K562 (cell line): Measurements from ENCODE around the gene CYSRT1. TPM values are rescaled to one million over a fixed set of nuclear protein-coding genes. Genes with fewer than 3 reads are reported as not detected.

ENCODE experiments used
- AFF4 ChIP-seq: sonication (generic); formaldehyde crosslinking; IDR thresholded peaks from 2 replicates; pipeline ENCODE4 v1.8.0; 2023; ENCODE audit warnings: mild to moderate bottlenecking, missing genetic modification reagents
- ATF2 ChIP-seq: sonication (generic); formaldehyde crosslinking; IDR thresholded peaks from 2 replicates; pipeline ENCODE4 v1.8.1; 2022; ENCODE audit warnings: missing genetic modification reagents
- BDP1 ChIP-seq: IDR thresholded peaks from 3 replicates; pipeline ENCODE4 v1.6.1; 2011; ENCODE audit not compliant: insufficient read length, insufficient read depth
- CBX2 ChIP-seq: fragments of 200-600 bp; sonication (generic); IDR thresholded peaks from one replicate; pipeline ENCODE4 v1.6.1; 2012; ENCODE audit warnings: mild to moderate bottlenecking, low read length, inconsistent platforms; ENCODE audit not compliant: insufficient read depth, poor library complexity, severe bottlenecking
- CTCFL ChIP-seq: IDR thresholded peaks from 2 replicates; pipeline ENCODE4 v1.6.1; 2011; ENCODE audit warnings: borderline replicate concordance, low read depth, mild to moderate bottlenecking, moderate library complexity, low read length; ENCODE audit not compliant: insufficient read depth, poor library complexity, severe bottlenecking
- DMBX1 ChIP-seq: fragments of 250-450 bp; sonication (Bioruptor Pico); IDR thresholded peaks from 2 replicates; pipeline ENCODE4 v1.8.0; 2022; ENCODE audit warnings: inconsistent platforms, mild to moderate bottlenecking, moderate library complexity, borderline replicate concordance
- EHMT2 ChIP-seq: fragments of 450-650 bp; IDR thresholded peaks from 2 replicates; pipeline ENCODE4 v1.6.1; 2018; ENCODE audit warnings: antibody characterized with exemption
- EZH2 ChIP-seq: IDR thresholded peaks from 2 replicates; pipeline ENCODE4 v1.6.1; 2012; ENCODE audit warnings: low read depth, mild to moderate bottlenecking, inconsistent platforms, low read length, borderline replicate concordance
- HMG20A ChIP-seq: fragments of 450-650 bp; formaldehyde crosslinking; conservative IDR thresholded peaks from 2 replicates; pipeline ENCODE4 v1.4.0; 2020; ENCODE audit warnings: mild to moderate bottlenecking, mixed read lengths
- KLF10 ChIP-seq: fragments of 250-450 bp; sonication (Bioruptor Pico); IDR thresholded peaks from 2 replicates; pipeline ENCODE4 v1.6.1; 2021; ENCODE audit warnings: matching md5 sums
- MCM3 ChIP-seq: fragments of 450-650 bp; IDR thresholded peaks from 2 replicates; pipeline ENCODE4 v1.6.1; 2016
- PHB ChIP-seq: fragments of 250-450 bp; sonication (Bioruptor Pico); IDR thresholded peaks from 2 replicates; pipeline ENCODE4 v1.5.0; 2021
- PHF8 ChIP-seq: fragments of 200-600 bp; sonication (generic); IDR thresholded peaks from 2 replicates; pipeline ENCODE4 v1.6.1; 2012; ENCODE audit warnings: mixed run types, mild to moderate bottlenecking, inconsistent platforms, low read length, moderate library complexity, borderline replicate concordance
- PML ChIP-seq: IDR thresholded peaks from 2 replicates; pipeline ENCODE4 v1.6.1; 2012; ENCODE audit warnings: low read length, inconsistent platforms
- SREBF2 ChIP-seq: sonication (generic); formaldehyde crosslinking; IDR thresholded peaks from 2 replicates; pipeline ENCODE4 v1.4.0; 2020; ENCODE audit warnings: mild to moderate bottlenecking, missing genetic modification reagents
- STAG1 ChIP-seq: sonication (generic); formaldehyde crosslinking; IDR thresholded peaks from 2 replicates; pipeline ENCODE4 v1.5.0; 2020; ENCODE audit warnings: missing genetic modification reagents, borderline replicate concordance
- TEAD1 ChIP-seq, 2 experiments: fragments of 450-650 bp in 1 of 2; sonication (generic) in 1 of 2; formaldehyde crosslinking; IDR thresholded peaks; 2 replicates each; pipeline versions ENCODE4 v1.4.0 to v1.8.0; 2020 to 2022; ENCODE audit warnings: mild to moderate bottlenecking in 2 of 2, missing genetic modification reagents in 1 of 2
- TEAD2 ChIP-seq: fragments of 450-650 bp; IDR thresholded peaks from 2 replicates; pipeline ENCODE4 v1.6.1; 2016; ENCODE audit warnings: missing genetic modification characterization, control low read depth, missing compliant biosample characterization
- XRCC5 ChIP-seq: fragments of 200-400 bp; formaldehyde crosslinking; IDR thresholded peaks from 2 replicates; pipeline ENCODE4 v1.6.1; 2017; ENCODE audit warnings: low read depth, mild to moderate bottlenecking, low read length
- ZBTB26 ChIP-seq: fragments of 450-650 bp; formaldehyde crosslinking; IDR thresholded peaks from 2 replicates; pipeline ENCODE4 v1.4.0; 2022; ENCODE audit warnings: missing genetic modification characterization
- ZNF232 ChIP-seq: sonication (generic); formaldehyde crosslinking; IDR thresholded peaks from 2 replicates; pipeline ENCODE4 v1.8.0; 2022; ENCODE audit warnings: mild to moderate bottlenecking, missing genetic modification reagents
- polyA plus RNA-seq, 8 experiments: library from polyadenylated mRNA; depleted of rRNA in 4 of 8; stranded (reverse) in 5 of 8; unstranded in 3 of 8; fragments of >200 nt; fragmentation: Nextera tagmentation in 2 of 8; fragmentation: Illumina TruSeq in 1 of 8; extraction: Ambion mirVana in 2 of 8; extraction: Trizol in 1 of 8; gene quantifications; 2 replicates each; pipeline versions ENCODE4 v1.2.1 to v1.2.3, GENCODE V29; 2011 to 2014; ENCODE audit warnings: inconsistent platforms in 1 of 8, missing spikeins in 1 of 8
- total RNA-seq, 7 experiments: library from RNA; depleted of rRNA in 6 of 7; stranded (reverse); fragments of >200 nt in 6 of 7; fragmentation: Illumina TruSeq in 2 of 7; extraction: Trizol in 2 of 7; gene quantifications; 2 replicates each; pipeline versions ENCODE4 v1.2.1 to v1.2.3, GENCODE V29; 2011 to 2021; ENCODE audit warnings: low replicate concordance in 1 of 7

CYSRT1 gene
- total and polyA plus RNA-seq, 9 of the 15 experiments (the other 6 are each of a cell fraction or from before 2014, with no cell fraction given) = 0.04 to 1.4 (median 0.42) TPM; not detected in 3

DNA sequence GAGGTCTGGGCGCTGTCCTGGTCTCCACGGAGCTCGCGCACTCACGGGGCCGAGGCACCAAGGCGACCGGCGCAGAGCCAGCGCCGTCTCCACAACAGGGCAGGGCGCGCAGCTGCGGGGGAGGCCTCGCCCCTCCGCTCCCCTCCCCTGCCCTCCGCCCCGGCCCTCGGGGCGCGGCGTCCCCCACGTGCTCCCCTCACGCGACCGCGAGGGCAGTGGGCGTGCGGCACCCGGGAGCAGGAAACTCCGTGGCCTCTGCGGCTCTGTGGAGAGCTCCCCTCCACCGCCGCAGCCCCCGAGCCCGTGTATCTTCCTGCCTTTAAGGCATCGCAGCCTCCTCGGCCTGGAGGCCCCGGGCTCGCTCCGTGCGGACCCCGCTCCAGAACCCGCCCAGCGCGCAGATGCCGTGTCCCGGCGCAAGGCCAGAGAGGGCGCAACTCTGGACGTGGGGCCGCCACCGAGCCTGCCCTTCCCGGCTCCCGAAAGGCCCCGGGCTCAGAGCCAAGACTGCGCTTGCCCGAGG, 15.4 kb downstream of the CYSRT1 start (continued):
- peak; percentile 73; the same call in 1 of the 2 replicates for TF ChIP-seq PHF8
- TF ChIP-seq HMG20A (CRISPR knock-in tag) = no peak
- TF ChIP-seq SREBF2 (CRISPR knock-in tag) = no peak
- no peak for TF ChIP-seq EZH2
- TF ChIP-seq EHMT2 = no peak
- TF ChIP-seq ATF2 (CRISPR knock-in tag) = peak; percentile 66; the same call in 1 of the 2 replicates
- no peak for TF ChIP-seq XRCC5
- no peak for TF ChIP-seq MCM3
- no peak for TF ChIP-seq ZBTB26 (CRISPR knock-in tag)
- TF ChIP-seq BDP1 = no peak
- TF ChIP-seq PHB (CRISPR knock-in tag) = no peak; the same call in 1 of the 2 replicates
- TF ChIP-seq ZNF232 = peak; percentile 81; the same call in 1 of the 2 replicates
- peak; percentile 48; the same call in 1 of the 2 replicates for TF ChIP-seq PML
- TF ChIP-seq CTCFL = peak; percentile 53
- TF ChIP-seq KLF10 (CRISPR knock-in tag) = no peak
- no peak for TF ChIP-seq TEAD2 (tag)
- 0 out of 2 replicates have a peak, but pooled peaks have one; percentile 48 for TF ChIP-seq AFF4 (CRISPR knock-in tag)
- 0 out of 4 replicates have a peak, but pooled peaks have one; percentile 66 to 74 for TF ChIP-seq TEAD1 (CRISPR knock-in tag; IDR thresholded peaks at IDR 0.05)
- no peak for TF ChIP-seq CBX2
- peak; percentile 64; the same call in 1 of the 2 replicates for TF ChIP-seq DMBX1 (CRISPR knock-in tag)
- no peak; the same call in 1 of the 2 replicates for TF ChIP-seq STAG1 (CRISPR knock-in tag)
